ENCODE measurements around the gene FGD6.

DNA sequence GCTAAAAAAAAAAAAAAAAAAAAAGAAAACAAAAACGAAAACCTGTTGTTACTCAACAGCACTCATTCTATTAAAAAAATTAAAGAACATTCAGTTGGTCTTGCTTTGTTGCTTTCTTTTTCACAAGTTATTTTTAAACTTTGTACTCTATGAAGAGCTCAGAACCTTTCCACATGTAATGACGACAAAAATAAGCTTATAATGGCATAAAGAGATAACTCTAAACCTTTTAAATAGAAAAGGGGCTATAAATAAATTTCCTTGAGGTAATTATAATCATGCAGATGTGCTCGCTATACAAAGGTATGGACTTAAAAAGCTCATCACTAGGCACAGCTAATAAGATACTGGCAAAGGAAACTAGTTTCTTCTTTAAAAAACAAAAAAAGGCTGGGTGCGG is 157.3 kb downstream of the FGD6 start:
- TF ChIP-seq POLR2A (IDR thresholded peaks at IDR 0.05; ENCODE audit: low read length) (no peak), EP300 (IDR thresholded peaks at IDR 0.05) (no peak), NFE2L2 (conservative IDR thresholded peaks at IDR 0.05; ENCODE audit: low read length) (no peak), RAD21 (conservative IDR thresholded peaks at IDR 0.05 in 1 of 2, IDR thresholded peaks at IDR 0.05 in 1 of 2) (no peak), PHF8 (IDR thresholded peaks at IDR 0.05; ENCODE audit: borderline replicate concordance, low read depth) (no peak), FOXS1 (CRISPR knock-in tag; IDR thresholded peaks at IDR 0.05) (no peak)
- TF ChIP-seq, protein P1, sequence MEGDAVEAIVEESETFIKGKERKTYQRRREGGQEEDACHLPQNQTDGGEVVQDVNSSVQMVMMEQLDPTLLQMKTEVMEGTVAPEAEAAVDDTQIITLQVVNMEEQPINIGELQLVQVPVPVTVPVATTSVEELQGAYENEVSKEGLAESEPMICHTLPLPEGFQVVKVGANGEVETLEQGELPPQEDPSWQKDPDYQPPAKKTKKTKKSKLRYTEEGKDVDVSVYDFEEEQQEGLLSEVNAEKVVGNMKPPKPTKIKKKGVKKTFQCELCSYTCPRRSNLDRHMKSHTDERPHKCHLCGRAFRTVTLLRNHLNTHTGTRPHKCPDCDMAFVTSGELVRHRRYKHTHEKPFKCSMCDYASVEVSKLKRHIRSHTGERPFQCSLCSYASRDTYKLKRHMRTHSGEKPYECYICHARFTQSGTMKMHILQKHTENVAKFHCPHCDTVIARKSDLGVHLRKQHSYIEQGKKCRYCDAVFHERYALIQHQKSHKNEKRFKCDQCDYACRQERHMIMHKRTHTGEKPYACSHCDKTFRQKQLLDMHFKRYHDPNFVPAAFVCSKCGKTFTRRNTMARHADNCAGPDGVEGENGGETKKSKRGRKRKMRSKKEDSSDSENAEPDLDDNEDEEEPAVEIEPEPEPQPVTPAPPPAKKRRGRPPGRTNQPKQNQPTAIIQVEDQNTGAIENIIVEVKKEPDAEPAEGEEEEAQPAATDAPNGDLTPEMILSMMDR (IDR thresholded peaks at IDR 0.05) = no peak
- TF ChIP-seq, protein P2, sequence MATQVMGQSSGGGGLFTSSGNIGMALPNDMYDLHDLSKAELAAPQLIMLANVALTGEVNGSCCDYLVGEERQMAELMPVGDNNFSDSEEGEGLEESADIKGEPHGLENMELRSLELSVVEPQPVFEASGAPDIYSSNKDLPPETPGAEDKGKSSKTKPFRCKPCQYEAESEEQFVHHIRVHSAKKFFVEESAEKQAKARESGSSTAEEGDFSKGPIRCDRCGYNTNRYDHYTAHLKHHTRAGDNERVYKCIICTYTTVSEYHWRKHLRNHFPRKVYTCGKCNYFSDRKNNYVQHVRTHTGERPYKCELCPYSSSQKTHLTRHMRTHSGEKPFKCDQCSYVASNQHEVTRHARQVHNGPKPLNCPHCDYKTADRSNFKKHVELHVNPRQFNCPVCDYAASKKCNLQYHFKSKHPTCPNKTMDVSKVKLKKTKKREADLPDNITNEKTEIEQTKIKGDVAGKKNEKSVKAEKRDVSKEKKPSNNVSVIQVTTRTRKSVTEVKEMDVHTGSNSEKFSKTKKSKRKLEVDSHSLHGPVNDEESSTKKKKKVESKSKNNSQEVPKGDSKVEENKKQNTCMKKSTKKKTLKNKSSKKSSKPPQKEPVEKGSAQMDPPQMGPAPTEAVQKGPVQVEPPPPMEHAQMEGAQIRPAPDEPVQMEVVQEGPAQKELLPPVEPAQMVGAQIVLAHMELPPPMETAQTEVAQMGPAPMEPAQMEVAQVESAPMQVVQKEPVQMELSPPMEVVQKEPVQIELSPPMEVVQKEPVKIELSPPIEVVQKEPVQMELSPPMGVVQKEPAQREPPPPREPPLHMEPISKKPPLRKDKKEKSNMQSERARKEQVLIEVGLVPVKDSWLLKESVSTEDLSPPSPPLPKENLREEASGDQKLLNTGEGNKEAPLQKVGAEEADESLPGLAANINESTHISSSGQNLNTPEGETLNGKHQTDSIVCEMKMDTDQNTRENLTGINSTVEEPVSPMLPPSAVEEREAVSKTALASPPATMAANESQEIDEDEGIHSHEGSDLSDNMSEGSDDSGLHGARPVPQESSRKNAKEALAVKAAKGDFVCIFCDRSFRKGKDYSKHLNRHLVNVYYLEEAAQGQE (IDR thresholded peaks at IDR 0.05) = no peak
- TF ChIP-seq, protein P3, sequence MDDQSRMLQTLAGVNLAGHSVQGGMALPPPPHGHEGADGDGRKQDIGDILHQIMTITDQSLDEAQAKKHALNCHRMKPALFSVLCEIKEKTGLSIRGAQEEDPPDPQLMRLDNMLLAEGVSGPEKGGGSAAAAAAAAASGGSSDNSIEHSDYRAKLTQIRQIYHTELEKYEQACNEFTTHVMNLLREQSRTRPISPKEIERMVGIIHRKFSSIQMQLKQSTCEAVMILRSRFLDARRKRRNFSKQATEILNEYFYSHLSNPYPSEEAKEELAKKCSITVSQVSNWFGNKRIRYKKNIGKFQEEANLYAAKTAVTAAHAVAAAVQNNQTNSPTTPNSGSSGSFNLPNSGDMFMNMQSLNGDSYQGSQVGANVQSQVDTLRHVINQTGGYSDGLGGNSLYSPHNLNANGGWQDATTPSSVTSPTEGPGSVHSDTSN (IDR thresholded peaks at IDR 0.05) = no peak
- TF ChIP-seq, protein P4, sequence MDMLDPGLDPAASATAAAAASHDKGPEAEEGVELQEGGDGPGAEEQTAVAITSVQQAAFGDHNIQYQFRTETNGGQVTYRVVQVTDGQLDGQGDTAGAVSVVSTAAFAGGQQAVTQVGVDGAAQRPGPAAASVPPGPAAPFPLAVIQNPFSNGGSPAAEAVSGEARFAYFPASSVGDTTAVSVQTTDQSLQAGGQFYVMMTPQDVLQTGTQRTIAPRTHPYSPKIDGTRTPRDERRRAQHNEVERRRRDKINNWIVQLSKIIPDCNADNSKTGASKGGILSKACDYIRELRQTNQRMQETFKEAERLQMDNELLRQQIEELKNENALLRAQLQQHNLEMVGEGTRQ (IDR thresholded peaks at IDR 0.05) = no peak
